GM12878 (cell line): ENCODE measurements around the gene ACYP1. TPM values are rescaled to one million over a fixed set of nuclear protein-coding genes. Genes with fewer than 3 reads are reported as not detected.

Experiments used
- ATAC-seq: fragments of 200-7000 bp; cut with Tn5 transposase; 3 replicates; pipeline ENCODE4 v1.9.1; 2020; ENCODE audit warnings: mild to moderate bottlenecking, moderate library complexity
- Bru-seq: library from RNA; stranded (reverse); fragments of 400-500 nt; gene quantifications from one replicate; lab custom pipeline; 2021; lab: Mats Ljungman, UMichigan
- BruChase-seq, 2 experiments: library from RNA; stranded (reverse); fragments of 400-500 nt; gene quantifications; one replicate each; lab custom pipeline; 2021; lab: Mats Ljungman, UMichigan
- BruUV-seq: library from RNA; stranded (reverse); fragments of 400-500 nt; replicated peaks from 2 replicates; lab custom pipeline; 2021; lab: Mats Ljungman, UMichigan
- CTCF ChIA-PET: fragments of 300-600 bp; sonication (Branson Sonifier 250); formaldehyde crosslinking; extraction: SDS; loops from one replicate; lab custom pipeline; 2021; ENCODE audit warnings: inconsistent platforms; lab: Yijun Ruan, JAX
- POLR2A ChIA-PET: fragments of 350-600 bp; formaldehyde crosslinking; extraction: SDS; loops from one replicate; lab custom pipeline; 2021; ENCODE audit warnings: inconsistent platforms; lab: Charles Lee
- RAD21 ChIA-PET: fragments of 300-600 bp; sonication (Branson Sonifier 250); formaldehyde crosslinking; loops from one replicate; lab custom pipeline; 2023; ENCODE audit warnings: antibody characterized with exemption; ENCODE audit not compliant: unreplicated experiment; lab: Charles Lee
- SMC1A ChIA-PET: fragments of 300-600 bp; sonication (Branson Sonifier 250); formaldehyde crosslinking; loops from one replicate; lab custom pipeline; 2023; ENCODE audit not compliant: unreplicated experiment, uncharacterized antibody; lab: Charles Lee
- DNase-seq: peaks from one replicate; pipeline ENCODE4 v3.0.0-alpha.2; 2011; ENCODE audit warnings: low read depth, low spot score
- FAIRE-seq: peaks from 3 replicates; lab custom pipeline; 2011; peaks lifted over from hg19 to GRCh38; lab: Jason Lieb, UNC
- H2AFZ ChIP-seq: 2 replicates; pipeline ENCODE4 v1.6.0; 2011; ENCODE audit warnings: low read depth, low read length, control low read depth; ENCODE audit not compliant: control insufficient read depth
- H3K27ac ChIP-seq: 2 replicates; pipeline ENCODE4 v1.5.1; 2011; ENCODE audit warnings: control low read depth; ENCODE audit not compliant: control insufficient read depth, insufficient read depth
- H3K27me3 ChIP-seq, 2 experiments: replicated peaks in 1 of 2; 2 replicates each; pipeline versions ENCODE4 v1.6.0 to v1.6.1; 2011; ENCODE audit warnings: low read length in 1 of 2; ENCODE audit not compliant: control insufficient read depth in 2 of 2, insufficient read depth in 2 of 2
- H3K36me3 ChIP-seq, 2 experiments: 2 replicates each; pipeline ENCODE4 v1.5.1; 2011; ENCODE audit warnings: low read length in 1 of 2; ENCODE audit not compliant: control insufficient read depth in 2 of 2, insufficient read depth in 2 of 2
- H3K4me1 ChIP-seq: 2 replicates; pipeline ENCODE4 v1.6.1; 2011; ENCODE audit warnings: mild to moderate bottlenecking, low read length, moderate library complexity, mixed read lengths; ENCODE audit not compliant: control insufficient read depth, insufficient read depth
- H3K4me2 ChIP-seq: 2 replicates; pipeline ENCODE4 v1.6.0; 2011; ENCODE audit warnings: control low read depth; ENCODE audit not compliant: control insufficient read depth, insufficient read depth
- H3K4me3 ChIP-seq: fragments of 200-600 bp; sonication (generic); 2 replicates; pipeline ENCODE4 v1.5.1; 2016
- H3K79me2 ChIP-seq: 2 replicates; pipeline ENCODE4 v1.6.0; 2011; ENCODE audit warnings: low read length; ENCODE audit not compliant: control insufficient read depth, insufficient read depth
- H3K9ac ChIP-seq: 2 replicates; pipeline ENCODE4 v1.8.0; 2011; ENCODE audit warnings: low read length, control low read depth, mixed read lengths; ENCODE audit not compliant: control insufficient read depth, insufficient read depth
- H3K9me3 ChIP-seq: replicated peaks from 3 replicates; pipeline ENCODE4 v1.5.1; 2011; ENCODE audit warnings: mild to moderate bottlenecking, low read length; ENCODE audit not compliant: control insufficient read depth, insufficient read depth
- H4K20me1 ChIP-seq: 2 replicates; pipeline ENCODE4 v1.6.0; 2011; ENCODE audit not compliant: control insufficient read depth, insufficient read depth
- CBX3 ChIP-seq: fragments of 200-600 bp; sonication (generic); IDR thresholded peaks from 2 replicates; pipeline ENCODE4 v1.6.1; 2016; ENCODE audit warnings: low read depth, borderline replicate concordance
- ELK1 ChIP-seq: IDR thresholded peaks from 2 replicates; pipeline ENCODE4 v1.6.1; 2012; ENCODE audit warnings: low read depth, low read length, improper control_type of control experiment
- GABPA ChIP-seq: IDR thresholded peaks from 2 replicates; pipeline ENCODE4 v1.6.1; 2014; ENCODE audit warnings: antibody characterized with exemption, low read depth, mild to moderate bottlenecking, inconsistent platforms
- IKZF2 ChIP-seq, 2 experiments: fragments of 450-650 bp; IDR thresholded peaks; 2 replicates each; pipeline ENCODE4 v1.6.1; 2017; ENCODE audit warnings: mild to moderate bottlenecking in 2 of 2, moderate library complexity in 2 of 2
- IRF5 ChIP-seq: fragments of 450-650 bp; IDR thresholded peaks from 2 replicates; pipeline ENCODE4 v1.6.1; 2017; ENCODE audit warnings: borderline replicate concordance
- KAT2A ChIP-seq: conservative IDR thresholded peaks from 2 replicates; pipeline ENCODE4 v1.6.1; 2011; ENCODE audit warnings: low read depth, low read length; ENCODE audit not compliant: control insufficient read depth
- LARP7 ChIP-seq: fragments of 450-650 bp; IDR thresholded peaks from 2 replicates; pipeline ENCODE4 v1.6.1; 2017; ENCODE audit warnings: mild to moderate bottlenecking
- MEF2A ChIP-seq: IDR thresholded peaks from 2 replicates; pipeline ENCODE4 v1.6.1; 2011; ENCODE audit warnings: low read depth, mild to moderate bottlenecking, low read length, moderate library complexity; ENCODE audit not compliant: insufficient read depth
- NR2F1 ChIP-seq: fragments of 450-650 bp; conservative IDR thresholded peaks from 2 replicates; pipeline ENCODE4 v1.6.1; 2017; ENCODE audit warnings: mild to moderate bottlenecking
- POLR2A ChIP-seq: IDR thresholded peaks from 2 replicates; pipeline ENCODE4 v1.6.1; 2011; ENCODE audit warnings: low read depth, mild to moderate bottlenecking, low read length
- RUNX3 ChIP-seq: IDR thresholded peaks from 2 replicates; pipeline ENCODE4 v1.6.1; 2012; ENCODE audit warnings: low read length, inconsistent platforms
- SP1 ChIP-seq: IDR thresholded peaks from one replicate; pipeline ENCODE4 v1.6.1; 2011; ENCODE audit warnings: low read depth, low read length
- WGBS: methylation state at CpG from one replicate; pipeline ENCODE4 v1.1.6; 2016; ENCODE audit warnings: low lambda C conversion rate; ENCODE audit not compliant: insufficient replicate concordance, insufficient coverage; ENCODE audit errors: missing lambda C conversion rate; 5-methylcytosine and 5-hydroxymethylcytosine counted together
- in situ Hi-C: fragments of 300-500 bp; cut with MboI; formaldehyde crosslinking; loops from 9 replicates; pipeline ENCODE4 v1.14.3; 2018; ENCODE audit warnings: mixed read lengths
- intact Hi-C: fragments of 100-400 bp; cut with micrococcal nuclease; formaldehyde crosslinking; loops from one replicate; pipeline ENCODE4 v1.14.2; 2022; ENCODE audit not compliant: unreplicated experiment
- long read RNA-seq, 2 experiments: library from polyadenylated mRNA; unstranded; transcript quantifications; one replicate each; pipeline ENCODE4 v2.0.0, GENCODE V29; 2019 to 2020
- polyA minus RNA-seq, 3 experiments: library from RNA; depleted of rRNA, polyadenylated mRNA; stranded (reverse); fragments of >200 nt; gene quantifications; 2 replicates each; pipeline ENCODE4 v1.2.3, GENCODE V29; 2011
- polyA plus RNA-seq, 11 experiments: library from polyadenylated mRNA; depleted of rRNA in 4 of 11; unstranded in 6 of 11; stranded (reverse) in 5 of 11; fragments of >200 nt; fragmentation: Nextera tagmentation in 4 of 11; fragmentation: Illumina TruSeq in 1 of 11; extraction: Ambion mirVana in 4 of 11; extraction: Trizol in 1 of 11; gene quantifications; 1 replicate in 1 of 11; 2 replicates in 10 of 11; pipeline versions ENCODE4 v1.2.1 to v1.2.3, GENCODE V29; 2011 to 2016; ENCODE audit warnings: inconsistent platforms in 2 of 11, missing spikeins in 2 of 11, low read depth in 1 of 11
- total RNA-seq, 4 experiments: library from RNA; depleted of rRNA in 3 of 4; stranded (reverse); fragments of >200 nt in 3 of 4; fragmentation: Illumina TruSeq in 1 of 4; extraction: Trizol in 1 of 4; gene quantifications; 2 replicates each; pipeline versions ENCODE4 v1.2.1 to v1.2.3, GENCODE V29; 2013 to 2021

The ACYP1 gene
- total RNA-seq (2013; cell fraction: nucleolus; rRNA removed): 57.4 and 59.3 TPM in 2 replicates
- total RNA-seq (2014; rRNA removed) (25.3 and 26.3 TPM in 2 replicates), total RNA-seq (2014; rRNA removed; fragmentation: Illumina TruSeq; extraction: Trizol) (25.3 and 30.5 TPM in 2 replicates), total RNA-seq (2021) (14.9 and 18.2 TPM in 2 replicates), polyA plus RNA-seq (2011; rRNA removed) (52.6 and 80.6 TPM in 2 replicates), polyA plus RNA-seq (2014; fragmentation: Illumina TruSeq; extraction: Trizol) (28.6 and 31.7 TPM in 2 replicates), polyA plus RNA-seq (2014; fragmentation: Nextera tagmentation; extraction: Ambion mirVana) (10 to 100 TPM; 48.5 to 49.4 TPM), polyA plus RNA-seq (2014; rRNA removed) (30.7 and 38.6 TPM in 2 replicates), polyA plus RNA-seq (2016; fragmentation: Nextera tagmentation; extraction: Ambion mirVana) (10 to 100 TPM; 49.8 TPM), polyA minus RNA-seq (2011; rRNA and poly(A)+ RNA removed) (10.3 and 12.3 TPM in 2 replicates), Bru-seq, nascent RNA (percentile 71 among the genes with signal in this experiment), BruChase-seq, experiment 1, labeled RNA remaining after a 6-hour chase (percentile 79 among the genes with signal in this experiment), BruChase-seq, experiment 2, labeled RNA remaining after a 2-hour chase (percentile 80 among the genes with signal in this experiment)
- 21.5 TPM for polyA plus RNA-seq (2011; ENCODE audit: low read depth)
- polyA plus RNA-seq (2011; cell fraction: cytosol; rRNA removed): 21.8 and 29.4 TPM in 2 replicates
- polyA plus RNA-seq (2011; cell fraction: nucleus; rRNA removed): 23.1 and 24.5 TPM in 2 replicates
- 24.7 and 31.1 TPM in 2 replicates for polyA plus RNA-seq (2012)
- polyA minus RNA-seq (2011; cell fraction: cytosol; rRNA and poly(A)+ RNA removed): 7.4 and 9.1 TPM in 2 replicates
- polyA minus RNA-seq (2011; cell fraction: nucleus; rRNA and poly(A)+ RNA removed): 7.4 and 8.8 TPM in 2 replicates
- long read RNA-seq, experiment 1, partial matches to known transcripts: 0 of 1 reads
- long read RNA-seq, experiment 1, other reads (novel, unspliced or antisense): 0 of 1 reads
- long read RNA-seq, experiment 2, transcript ACYP1-201 (3 exons, 627 nt): major isoform, 14 of 24 reads
- long read RNA-seq, experiment 2, partial matches to known transcripts: 1 of 24 reads
- long read RNA-seq, experiment 2, other reads (novel, unspliced or antisense): 4 of 24 reads

GRCh38 chr14:75063491-75064204 is at the start of gene ACYP1:
ACYP1 (minus strand) TSS chr14:75064024; CDS start chr14:75063553, 471 bp downstream.
- peak within 1 kb of the TSS; percentile 92 for H3K4me2 ChIP-seq
- peaks cover 19% of the 10 kb centered on the region for H3K79me2 ChIP-seq
- no peaks in the 10 kb centered on the region; the same call in 2 of the 3 replicates for H3K9me3 ChIP-seq
- H3K4me1 ChIP-seq: peaks cover 5% of the 10 kb centered on the region
- H2AFZ ChIP-seq: peak within 1 kb of the TSS; percentile 71
- peak within 1 kb of the TSS; percentile 76 for H3K9ac ChIP-seq
- H3K27me3 ChIP-seq: no peaks in the 10 kb centered on the region
- ChIA-PET CTCF (interaction anchor here (0.8 to 2.7 kb wide), 13 partner anchors 9 to 203 kb away, joined by 3 to 13 read pairs (median 3); no protein-coding TSS in a partner anchor), SMC1A (interaction anchor here (0.9 to 3.2 kb wide), 16 partner anchors 8 to 239 kb away, joined by 3 to 15 read pairs (median 5); partner anchors contain the start of genes MLH3 and NEK9), POLR2A (interaction anchor here (0.5 to 3.6 kb wide), 8 partner anchors 9 to 231 kb away, joined by 3 to 19 read pairs (median 6); partner anchors contain the start of gene MLH3), RAD21 (interaction anchor here (0.7 to 3.4 kb wide), 10 partner anchors 13 to 228 kb away, joined by 3 to 13 read pairs (median 6); partner anchors contain the start of genes EIF2B2 and MLH3)
- peak within 1 kb of the TSS; percentile 98 for H3K4me3 ChIP-seq
- H3K36me3 ChIP-seq: no peaks in the 10 kb centered on the region; a peak in 1 of 4 replicates
- peak; percentile 13 for FAIRE-seq
- BruUV-seq: no TSS peak
- H4K20me1 ChIP-seq: no peaks in the 10 kb centered on the region
- peak; percentile 56 for DNase-seq
- intact Hi-C loops (no loop called here), in situ Hi-C loops (no loop called here)
- 1% methylated on average over 34 of the region's 34 CpGs for WGBS
- peak within 1 kb of the TSS; percentile 60 for H3K27ac ChIP-seq
- peak; percentile 98 for ATAC-seq
- no peak for TF ChIP-seq CBX3
- TF ChIP-seq LARP7: 0 out of 2 replicates have a peak, but pooled peaks have one; percentile 21
- no peak for TF ChIP-seq KAT2A
- peak; percentile 64 for TF ChIP-seq ELK1
- TF ChIP-seq POLR2A: peak; percentile 82
- TF ChIP-seq IRF5: no peak
- TF ChIP-seq SP1: peak; percentile 98
- TF ChIP-seq IKZF2 (IDR thresholded peaks at IDR 0.05): 0 out of 4 replicates have a peak, but pooled peaks of 1 of the 2 experiments have one; percentile 40
- peak; percentile 32; the same call in 1 of the 2 replicates for TF ChIP-seq NR2F1
- TF ChIP-seq GABPA: peak; percentile 70
- no peak for TF ChIP-seq MEF2A
- peak; percentile 36; the same call in 1 of the 2 replicates for TF ChIP-seq RUNX3
